SK-N-SH (cell line): ENCODE measurements around the gene FGGY.

Experiments used
- CHD2 ChIP-seq: fragments of 150-350 bp; IDR thresholded peaks from 2 replicates; pipeline ENCODE4 v1.6.1; 2018; ENCODE audit warnings: low read length; ENCODE audit not compliant: partially characterized antibody
- EP300 ChIP-seq, 2 experiments: IDR thresholded peaks; 2 replicates each; pipeline versions ENCODE4 v1.4.0 to v1.6.1; 2012; ENCODE audit warnings: borderline replicate concordance in 1 of 2, low read depth in 1 of 2, low read length in 1 of 2
- JUND ChIP-seq: IDR thresholded peaks from 2 replicates; pipeline ENCODE4 v1.4.0; 2012
- MEF2A ChIP-seq: IDR thresholded peaks from 2 replicates; pipeline ENCODE4 v1.4.0; 2012; ENCODE audit warnings: low read depth, borderline replicate concordance
- MXI1 ChIP-seq: IDR thresholded peaks from 2 replicates; pipeline ENCODE4 v1.6.1; 2012; ENCODE audit warnings: mild to moderate bottlenecking, low read depth, low read length, improper control_type of control experiment
- NFIC ChIP-seq: IDR thresholded peaks from 2 replicates; pipeline ENCODE4 v1.4.0; 2012; ENCODE audit warnings: borderline replicate concordance
- NRF1 ChIP-seq: IDR thresholded peaks from 2 replicates; pipeline ENCODE4 v1.6.1; 2012; ENCODE audit warnings: low read depth, mild to moderate bottlenecking, low read length
- POLR2AphosphoS5 ChIP-seq: IDR thresholded peaks from 2 replicates; pipeline ENCODE4 v1.6.1; 2012; ENCODE audit warnings: low read depth, low read length
- TCF12 ChIP-seq: IDR thresholded peaks from 2 replicates; pipeline ENCODE4 v1.4.0; 2012
- YY1 ChIP-seq: IDR thresholded peaks from 2 replicates; pipeline ENCODE4 v1.4.0; 2012; ENCODE audit warnings: low read depth, mild to moderate bottlenecking
- TF ChIP-seq, protein P1 (sequence below): fragments of 200-600 bp; sonication (generic); IDR thresholded peaks from 2 replicates; pipeline ENCODE4 v1.6.1; 2017; ENCODE audit warnings: antibody characterized with exemption, mild to moderate bottlenecking, moderate library complexity

DNA sequence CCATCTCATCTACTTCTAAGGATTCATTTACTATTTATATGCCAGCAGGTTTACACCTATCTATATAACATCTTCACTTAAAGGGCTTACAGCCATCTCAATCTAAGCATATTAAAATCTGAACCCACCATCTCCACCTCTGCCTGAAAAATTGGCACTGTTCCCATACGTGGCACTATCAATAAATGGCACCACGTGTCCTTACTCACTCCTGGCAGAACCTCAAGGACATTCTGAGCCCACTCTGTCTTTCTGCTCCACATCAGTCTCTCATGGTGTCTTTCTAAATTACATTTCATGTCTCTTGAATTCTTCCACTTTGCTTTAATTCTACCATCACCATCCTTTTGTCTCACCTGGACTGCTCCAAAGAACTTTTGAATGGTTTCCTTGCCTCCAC lies 445.6 kb downstream of the FGGY start:
- TF ChIP-seq, protein P1, sequence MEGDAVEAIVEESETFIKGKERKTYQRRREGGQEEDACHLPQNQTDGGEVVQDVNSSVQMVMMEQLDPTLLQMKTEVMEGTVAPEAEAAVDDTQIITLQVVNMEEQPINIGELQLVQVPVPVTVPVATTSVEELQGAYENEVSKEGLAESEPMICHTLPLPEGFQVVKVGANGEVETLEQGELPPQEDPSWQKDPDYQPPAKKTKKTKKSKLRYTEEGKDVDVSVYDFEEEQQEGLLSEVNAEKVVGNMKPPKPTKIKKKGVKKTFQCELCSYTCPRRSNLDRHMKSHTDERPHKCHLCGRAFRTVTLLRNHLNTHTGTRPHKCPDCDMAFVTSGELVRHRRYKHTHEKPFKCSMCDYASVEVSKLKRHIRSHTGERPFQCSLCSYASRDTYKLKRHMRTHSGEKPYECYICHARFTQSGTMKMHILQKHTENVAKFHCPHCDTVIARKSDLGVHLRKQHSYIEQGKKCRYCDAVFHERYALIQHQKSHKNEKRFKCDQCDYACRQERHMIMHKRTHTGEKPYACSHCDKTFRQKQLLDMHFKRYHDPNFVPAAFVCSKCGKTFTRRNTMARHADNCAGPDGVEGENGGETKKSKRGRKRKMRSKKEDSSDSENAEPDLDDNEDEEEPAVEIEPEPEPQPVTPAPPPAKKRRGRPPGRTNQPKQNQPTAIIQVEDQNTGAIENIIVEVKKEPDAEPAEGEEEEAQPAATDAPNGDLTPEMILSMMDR: no peak
- TF ChIP-seq EP300 (IDR thresholded peaks at IDR 0.05; ENCODE audit: borderline replicate concordance in 1 of 2, low read depth in 1 of 2, low read length in 1 of 2) (no peak), JUND (no peak), MXI1 (no peak), NFIC (no peak), NRF1 (no peak), POLR2AphosphoS5 (no peak), CHD2 (no peak), MEF2A (no peak), YY1 (no peak), TCF12 (no peak)
